SK-N-SH treated with all-trans-retinoic acid at 6 μM for 48 hours (cell line): ENCODE results near the gene TTC7B.

Source experiments
- PATZ1 ChIP-seq: fragments of 250-450 bp; sonication (Bioruptor Pico); IDR thresholded peaks from 2 replicates; pipeline ENCODE4 v1.8.0; 2020; ENCODE audit warnings: mild to moderate bottlenecking, moderate library complexity, borderline replicate concordance
- ZNF8 ChIP-seq: fragments of 450-650 bp; formaldehyde crosslinking; IDR thresholded peaks from 2 replicates; pipeline ENCODE4 v1.5.0; 2020; ENCODE audit warnings: mild to moderate bottlenecking, moderate library complexity

DNA sequence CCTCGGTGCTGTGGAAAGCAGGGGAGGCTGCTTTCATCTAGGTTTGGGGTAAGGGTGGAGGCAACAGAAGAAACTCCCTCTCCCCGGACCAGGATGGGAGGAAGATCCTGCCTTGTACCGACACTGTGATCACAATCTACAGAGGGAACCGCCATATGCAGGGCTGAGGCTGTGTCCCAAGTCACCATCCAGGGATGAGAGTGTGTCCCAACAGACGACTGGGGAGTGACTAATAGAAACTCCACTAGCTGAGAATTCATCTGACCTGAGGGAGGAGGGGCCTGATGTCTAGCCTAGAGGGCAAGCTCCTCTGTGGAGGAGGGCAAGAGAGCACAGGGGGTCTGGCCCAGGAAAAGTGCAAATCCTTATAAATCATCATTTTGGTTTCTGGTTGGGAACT lies 247.0 kb downstream of the TTC7B start:
- no peak for TF ChIP-seq PATZ1 (CRISPR knock-in tag)
- TF ChIP-seq ZNF8 (CRISPR knock-in tag), result no peak
